GM18861 (cell line): ENCODE results near the gene SKA2.
A peak's percentile ranks its signal among the peaks of the same experiment; 100 is the strongest.
"Not testable (repeated sequence)": the region's sequence is repeated elsewhere in the genome, so short reads cannot be mapped to it uniquely, and the experiment has no call there.

ENCODE experiments used
- ATAC-seq: cut with Tn5 transposase; IDR thresholded peaks from one replicate; pipeline ENCODE4 v1.9.1; 2021; ENCODE audit not compliant: unreplicated experiment

Gene SKA2

GRCh38 chr17:59105852-59106462, 49.0 kb downstream of the SKA2 start:
- ATAC-seq: peak; percentile 10

GRCh38 chr17:59101178-59101577, 53.8 kb downstream of the SKA2 start:
- ATAC-seq: no peak

- no peak for ATAC-seq
Observed at GRCh38 chr17:59097876-59098275, 57.1 kb downstream of the SKA2 start.

GRCh38 chr17:59094861-59095530, 60.0 kb downstream of the SKA2 start:
- ATAC-seq: no peak

GRCh38 chr17:59093702-59094231, 61.2 kb downstream of the SKA2 start:
- no peak for ATAC-seq

GRCh38 chr17:59093145-59093701, 61.8 kb downstream of the SKA2 start:
- ATAC-seq: no peak

GRCh38 chr17:59090593-59090992, 64.4 kb downstream of the SKA2 start:
- not testable (repeated sequence) for ATAC-seq

GRCh38 chr17:59084154-59084553, 70.8 kb downstream of the SKA2 start:
- ATAC-seq: no peak

- no peak for ATAC-seq
Observed at GRCh38 chr17:59074494-59074893, 80.5 kb downstream of the SKA2 start.

- ATAC-seq: no peak
Observed at GRCh38 chr17:59073972-59074371, 81.0 kb downstream of the SKA2 start.

GRCh38 chr17:59069856-59070255, 85.1 kb downstream of the SKA2 start:
- no peak for ATAC-seq

GRCh38 chr17:59067756-59068155, 87.2 kb downstream of the SKA2 start:
- ATAC-seq: peak; percentile 77

GRCh38 chr17:59067340-59067739, 87.6 kb downstream of the SKA2 start:
- ATAC-seq: peak; percentile 9

GRCh38 chr17:59062509-59062908, 92.5 kb downstream of the SKA2 start:
- ATAC-seq: no peak
